ENCODE results near the gene LIF.

LIF gene

GRCh38 chr22:30284172-30284571, 37.6 kb upstream of the LIF start:
- DNase-seq, result no peak

GRCh38 chr22:30283342-30283741, 36.8 kb upstream of the LIF start:
- no peak for DNase-seq

- DNase-seq, result no peak
Observed at GRCh38 chr22:30282616-30283046, 36.1 kb upstream of the LIF start.

- no peak for DNase-seq
Observed at GRCh38 chr22:30280505-30280904, 33.9 kb upstream of the LIF start.

- no peak for DNase-seq
Observed at GRCh38 chr22:30279932-30280331, 33.4 kb upstream of the LIF start.

GRCh38 chr22:30279046-30279788, 32.7 kb upstream of the LIF start:
- DNase-seq, result peak in 1 of 2 donors; percentile 45

- DNase-seq, result peak in 1 of 2 donors; percentile 32
Observed at GRCh38 chr22:30277547-30278344, 31.2 kb upstream of the LIF start.

- DNase-seq, result no peak
Observed at GRCh38 chr22:30276039-30276438, 29.5 kb upstream of the LIF start.

- peak; percentile 39 to 51 for DNase-seq
Observed at GRCh38 chr22:30275625-30276024, 29.1 kb upstream of the LIF start.

- DNase-seq, result no peak
Observed at GRCh38 chr22:30274437-30274812, 27.9 kb upstream of the LIF start.

- DNase-seq, result no peak
Observed at GRCh38 chr22:30273711-30274436, 27.3 kb upstream of the LIF start.

- DNase-seq, result peak in 1 of 2 donors; percentile 58
Observed at GRCh38 chr22:30272781-30273601, 26.4 kb upstream of the LIF start.

- peak in 1 of 2 donors; percentile 90 for DNase-seq
Observed at GRCh38 chr22:30270832-30271231, 24.3 kb upstream of the LIF start.

GRCh38 chr22:30268331-30268730, 21.8 kb upstream of the LIF start:
- DNase-seq, result no peak

GRCh38 chr22:30267382-30268302, 21.1 kb upstream of the LIF start:
- peak; percentile 58 to 71 for DNase-seq

GRCh38 chr22:30266445-30267381, 20.2 kb upstream of the LIF start, which contains the start of gene OSM:
OSM (minus strand) TSS chr22:30266851; CDS start chr22:30266799, 52 bp downstream.
- peak; percentile 82 to 83 for DNase-seq

GRCh38 chr22:30265823-30266444, 19.4 kb upstream of the LIF start:
- peak; percentile 87 to 90 for DNase-seq

- DNase-seq, result no peak
Observed at GRCh38 chr22:30265131-30265720, 18.7 kb upstream of the LIF start.

- DNase-seq, result no peak
Observed at GRCh38 chr22:30263883-30264282, 17.3 kb upstream of the LIF start.
